Right ventricle myocardium superior (tissue), 1 donor: ENCODE data around the gene LPAR5. TPM values are rescaled to one million over a fixed set of nuclear protein-coding genes. Genes with fewer than 3 reads are reported as not detected.
A peak's percentile ranks its signal among the peaks of the same experiment; 100 is the strongest.
"Not testable (repeated sequence)": the region's sequence is repeated elsewhere in the genome, so short reads cannot be mapped to it uniquely, and the experiment has no call there.

Experiments
- ATAC-seq: fragments of 200-7000 bp; cut with Tn5 transposase; one replicate; pipeline ENCODE4 v1.9.1; 2020; ENCODE audit warnings: mild to moderate bottlenecking; ENCODE audit not compliant: poor library complexity
- DNase-seq: peaks from one replicate; pipeline ENCODE4 v3.0.0-alpha.2; 2020
- intact Hi-C: fragments of 100-400 bp; cut with DNase I; formaldehyde crosslinking; loops from one replicate; pipeline ENCODE4 v1.11.2; 2022
- total RNA-seq: library from RNA; stranded (reverse); fragmentation: NEBNext Ultra II Directional; extraction: Animal tissue kit (Norgen Biotek cat#: 25700); gene quantifications from one replicate; pipeline ENCODE4 v1.2.1, GENCODE V29; 2021
- donor health status: DM: no; HTN: yes; CAD: no; lungs with severe emphysema.

The LPAR5 gene
- total RNA-seq, 1 donor from 2014 or later: 7.3 TPM

- DNase-seq (peak; percentile 93), ATAC-seq (peak; percentile 77)
- intact Hi-C loops: no loop called here
Measured at GRCh38 chr12:6613776-6614512, 21.8 kb downstream of the LPAR5 start.

GRCh38 chr12:6613015-6613775, 22.6 kb downstream of the LPAR5 start:
- DNase-seq (peak; percentile 83), ATAC-seq (peak; percentile 38)
- intact Hi-C loops: no loop called here

GRCh38 chr12:6612652-6613014, 23.1 kb downstream of the LPAR5 start:
- intact Hi-C loops: no loop called here
- DNase-seq (no peak), ATAC-seq (no peak)

- ATAC-seq (no peak), DNase-seq (no peak)
- intact Hi-C loops: no loop called here
Measured at GRCh38 chr12:6612247-6612646, 23.5 kb downstream of the LPAR5 start.

- ATAC-seq (no peak), DNase-seq (no peak)
- intact Hi-C loops: no loop called here
Measured at GRCh38 chr12:6608592-6609281, 27.0 kb downstream of the LPAR5 start.

GRCh38 chr12:6607751-6608591, 27.8 kb downstream of the LPAR5 start:
- DNase-seq (no peak), ATAC-seq (no peak)
- intact Hi-C loops: no loop called here

GRCh38 chr12:6606331-6607131, 29.2 kb downstream of the LPAR5 start:
- peak; percentile 65 for ATAC-seq
- intact Hi-C loops: no loop called here

GRCh38 chr12:6605421-6606330, 30.1 kb downstream of the LPAR5 start:
- ATAC-seq (peak; percentile 1), DNase-seq (no peak)
- intact Hi-C loops: no loop called here

More at GRCh38 chr12:6606331-6607131, 29.2 kb downstream of the LPAR5 start:
- peak; percentile 84 for DNase-seq

GRCh38 chr12:6604259-6605029, 31.3 kb downstream of the LPAR5 start:
- ATAC-seq: no peak
- intact Hi-C loops: no loop called here
- DNase-seq: no peak

- intact Hi-C loops: no loop called here
- ATAC-seq: no peak
Measured at GRCh38 chr12:6603095-6603567, 32.6 kb downstream of the LPAR5 start.

GRCh38 chr12:6602526-6602925, 33.2 kb downstream of the LPAR5 start:
- intact Hi-C loops: no loop called here
- ATAC-seq: no peak

More at GRCh38 chr12:6603095-6603567, 32.6 kb downstream of the LPAR5 start:
- DNase-seq: peak; percentile 72

GRCh38 chr12:6595673-6596072, 40.1 kb downstream of the LPAR5 start:
- ATAC-seq, intact Hi-C loops: not testable (repeated sequence)

More at GRCh38 chr12:6602526-6602925, 33.2 kb downstream of the LPAR5 start:
- DNase-seq: no peak

GRCh38 chr12:6592087-6592486, 43.7 kb downstream of the LPAR5 start:
- no peak for DNase-seq
- no peak for ATAC-seq
- intact Hi-C loops: no loop called here

More at GRCh38 chr12:6595673-6596072, 40.1 kb downstream of the LPAR5 start:
- not testable (repeated sequence) for DNase-seq

- DNase-seq, ATAC-seq, intact Hi-C loops: not testable (repeated sequence)
Measured at GRCh38 chr12:6586569-6586968, 49.2 kb downstream of the LPAR5 start.

GRCh38 chr12:6584293-6584692, 51.5 kb downstream of the LPAR5 start:
- DNase-seq (no peak), ATAC-seq (no peak)
- intact Hi-C loops: no loop called here

GRCh38 chr12:6582959-6583358, 52.8 kb downstream of the LPAR5 start:
- no peak for DNase-seq
- ATAC-seq: no peak
- intact Hi-C loops: no loop called here
